Measurements from ENCODE around the gene BRD1.

DNA sequence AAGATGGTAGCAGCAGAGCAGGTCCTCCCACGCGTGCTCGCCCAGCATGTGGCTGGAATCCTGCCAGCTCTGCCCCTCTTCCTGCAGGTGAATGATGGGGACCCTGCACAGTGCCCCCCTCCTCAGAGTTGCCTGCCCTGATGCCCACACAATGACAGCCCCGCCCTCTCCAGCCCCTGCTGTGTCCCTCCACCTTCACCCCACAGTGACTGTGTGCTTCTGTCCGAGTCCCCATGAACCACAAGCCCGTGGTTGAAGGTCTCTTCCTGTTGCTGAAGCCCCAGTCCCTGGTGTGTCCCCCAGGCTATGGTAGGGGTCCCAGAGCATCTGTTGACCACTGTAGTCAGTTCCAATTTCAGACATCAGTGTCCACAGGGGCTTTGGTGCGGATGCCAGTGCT is 71.0 kb downstream of the BRD1 start:
- TF ChIP-seq, protein P1, sequence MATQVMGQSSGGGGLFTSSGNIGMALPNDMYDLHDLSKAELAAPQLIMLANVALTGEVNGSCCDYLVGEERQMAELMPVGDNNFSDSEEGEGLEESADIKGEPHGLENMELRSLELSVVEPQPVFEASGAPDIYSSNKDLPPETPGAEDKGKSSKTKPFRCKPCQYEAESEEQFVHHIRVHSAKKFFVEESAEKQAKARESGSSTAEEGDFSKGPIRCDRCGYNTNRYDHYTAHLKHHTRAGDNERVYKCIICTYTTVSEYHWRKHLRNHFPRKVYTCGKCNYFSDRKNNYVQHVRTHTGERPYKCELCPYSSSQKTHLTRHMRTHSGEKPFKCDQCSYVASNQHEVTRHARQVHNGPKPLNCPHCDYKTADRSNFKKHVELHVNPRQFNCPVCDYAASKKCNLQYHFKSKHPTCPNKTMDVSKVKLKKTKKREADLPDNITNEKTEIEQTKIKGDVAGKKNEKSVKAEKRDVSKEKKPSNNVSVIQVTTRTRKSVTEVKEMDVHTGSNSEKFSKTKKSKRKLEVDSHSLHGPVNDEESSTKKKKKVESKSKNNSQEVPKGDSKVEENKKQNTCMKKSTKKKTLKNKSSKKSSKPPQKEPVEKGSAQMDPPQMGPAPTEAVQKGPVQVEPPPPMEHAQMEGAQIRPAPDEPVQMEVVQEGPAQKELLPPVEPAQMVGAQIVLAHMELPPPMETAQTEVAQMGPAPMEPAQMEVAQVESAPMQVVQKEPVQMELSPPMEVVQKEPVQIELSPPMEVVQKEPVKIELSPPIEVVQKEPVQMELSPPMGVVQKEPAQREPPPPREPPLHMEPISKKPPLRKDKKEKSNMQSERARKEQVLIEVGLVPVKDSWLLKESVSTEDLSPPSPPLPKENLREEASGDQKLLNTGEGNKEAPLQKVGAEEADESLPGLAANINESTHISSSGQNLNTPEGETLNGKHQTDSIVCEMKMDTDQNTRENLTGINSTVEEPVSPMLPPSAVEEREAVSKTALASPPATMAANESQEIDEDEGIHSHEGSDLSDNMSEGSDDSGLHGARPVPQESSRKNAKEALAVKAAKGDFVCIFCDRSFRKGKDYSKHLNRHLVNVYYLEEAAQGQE (IDR thresholded peaks at IDR 0.05; ENCODE audit: insufficient read depth in 1 of 2, low read depth in 2 of 2, low read length in 2 of 2): no peak
- TF ChIP-seq SIN3A (IDR thresholded peaks at IDR 0.05; ENCODE audit: borderline replicate concordance, insufficient read depth, low read length) (no peak), POLR2AphosphoS5 (IDR thresholded peaks at IDR 0.05; ENCODE audit: low read depth, low read length) (no peak), TAF1 (IDR thresholded peaks at IDR 0.05; ENCODE audit: borderline replicate concordance, insufficient read depth, low read length) (no peak)
